Activated CD4-positive, alpha-beta T cell treated with anti-CD3 and anti-CD28 coated beads, Interleukin-2, amount 50 U/mL, for 16 hours (primary cell): Measurements from ENCODE around the gene FAM83G.
"Not testable (repeated sequence)": the region's sequence is repeated elsewhere in the genome, so short reads cannot be mapped to it uniquely, and the experiment has no call there.

Source experiments
- DNase-seq: peaks from one replicate; pipeline ENCODE4 v3.0.0-alpha.2; 2020

Gene FAM83G

DNA sequence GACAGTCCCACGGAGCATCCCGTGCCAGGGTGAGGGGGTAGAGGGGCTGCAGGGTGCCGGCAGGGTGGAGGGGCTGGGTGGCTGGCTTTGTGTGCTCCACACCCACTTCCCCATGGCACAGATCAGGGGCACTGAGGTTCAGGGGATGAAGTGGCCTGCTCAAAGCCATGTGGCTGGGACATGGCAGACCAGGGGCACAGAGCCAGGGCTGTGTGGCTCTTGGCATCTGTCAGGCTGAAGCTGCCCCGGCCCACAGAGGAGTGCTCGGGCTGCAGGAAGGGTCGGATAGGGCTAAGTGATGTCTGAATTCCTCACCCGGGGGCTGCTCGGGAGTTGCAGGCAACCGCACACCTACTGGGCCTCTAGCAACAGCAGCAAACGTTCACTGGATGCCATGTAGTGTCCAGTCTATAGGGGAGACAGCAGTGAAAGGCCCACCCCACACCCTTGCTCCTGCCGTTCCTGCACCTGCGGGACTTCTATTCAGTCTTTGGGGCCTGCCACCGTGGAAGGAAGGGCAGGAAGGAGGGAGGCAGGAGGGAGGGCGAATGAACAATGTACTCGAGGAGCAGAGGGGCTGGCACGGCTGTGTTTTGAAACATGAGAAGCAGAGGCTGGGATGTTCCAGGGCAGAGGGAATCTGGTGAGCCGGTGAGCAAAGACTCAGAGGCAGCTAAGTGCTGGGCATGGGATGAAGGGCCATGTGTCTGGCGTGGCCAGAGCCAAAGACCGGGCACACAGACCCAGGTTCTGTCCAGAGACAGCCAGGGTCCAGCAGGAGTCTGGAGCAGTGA lies 37.5 kb downstream of the FAM83G start:
- no peak for DNase-seq

DNA sequence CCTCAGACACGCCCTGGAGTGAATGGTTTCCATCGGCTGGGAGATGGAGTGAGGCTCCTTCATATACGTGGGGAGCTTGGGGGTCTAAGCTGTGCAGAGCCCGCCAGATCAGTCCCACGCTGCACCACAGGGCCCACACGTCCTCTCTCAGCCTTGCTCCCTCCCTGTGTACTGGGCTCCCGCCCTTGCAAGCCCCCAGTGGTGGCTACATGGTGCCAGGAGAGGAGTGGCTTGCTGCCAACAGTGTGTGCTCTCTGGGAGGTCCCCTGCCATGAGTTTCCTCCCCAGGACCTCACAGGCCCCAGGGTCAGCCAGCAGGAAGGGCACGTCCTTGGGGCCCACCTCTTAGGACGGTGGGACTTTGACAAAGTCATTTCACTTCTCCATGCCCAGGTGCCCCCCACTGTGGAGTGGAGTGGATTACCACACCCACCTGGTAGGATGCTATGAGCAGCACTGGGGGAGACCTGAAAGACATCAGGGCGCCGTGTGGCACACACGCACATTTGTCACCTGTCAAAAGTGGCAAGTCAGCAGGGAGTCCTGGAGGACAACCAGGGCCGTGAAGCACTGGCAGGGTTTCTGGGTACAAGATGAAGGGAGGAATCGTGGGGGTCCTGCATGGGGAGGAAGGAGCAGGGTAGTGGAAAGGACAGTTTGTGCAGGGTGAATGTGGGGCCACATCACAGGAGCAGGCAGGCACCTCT lies 38.9 kb downstream of the FAM83G start:
- DNase-seq = no peak

DNA sequence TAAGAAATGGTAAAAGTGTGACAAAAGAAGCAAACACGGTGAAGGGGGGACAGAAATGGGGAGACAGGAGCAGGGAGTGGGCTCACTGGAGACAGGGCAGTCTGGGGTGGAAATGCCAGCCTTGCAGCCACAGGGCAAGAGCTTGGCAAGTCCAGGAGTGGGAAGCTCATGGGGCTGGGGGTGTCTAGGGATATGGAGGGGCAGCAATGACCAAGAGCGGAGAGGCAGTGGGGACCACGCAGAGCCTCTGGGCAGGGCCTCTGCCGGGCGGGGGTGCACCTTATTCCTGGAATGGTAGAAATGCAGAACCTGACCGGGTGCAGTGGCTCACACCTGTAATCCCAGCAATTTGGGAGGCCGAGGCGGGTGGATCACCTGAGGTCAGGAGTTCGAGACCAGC lies 40.0 kb downstream of the FAM83G start:
- DNase-seq = no peak

DNA sequence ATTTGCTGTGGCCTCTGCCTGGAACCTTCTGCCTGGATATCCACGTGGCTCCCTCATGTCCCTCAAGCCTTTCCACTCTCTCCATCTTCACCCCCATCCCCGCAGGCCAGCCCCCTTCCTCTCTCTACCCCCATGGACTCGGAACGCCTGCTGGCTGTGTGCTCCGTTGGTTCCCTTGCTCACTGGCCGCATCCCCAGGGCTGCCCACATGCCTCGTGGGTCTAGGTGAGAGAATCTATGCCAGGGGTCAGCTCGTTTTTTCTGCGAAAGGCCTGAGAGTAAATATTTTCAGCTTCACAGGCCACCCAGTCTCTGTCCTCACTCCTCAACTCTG lies 40.6 kb downstream of the FAM83G start:
- DNase-seq = no peak

DNA sequence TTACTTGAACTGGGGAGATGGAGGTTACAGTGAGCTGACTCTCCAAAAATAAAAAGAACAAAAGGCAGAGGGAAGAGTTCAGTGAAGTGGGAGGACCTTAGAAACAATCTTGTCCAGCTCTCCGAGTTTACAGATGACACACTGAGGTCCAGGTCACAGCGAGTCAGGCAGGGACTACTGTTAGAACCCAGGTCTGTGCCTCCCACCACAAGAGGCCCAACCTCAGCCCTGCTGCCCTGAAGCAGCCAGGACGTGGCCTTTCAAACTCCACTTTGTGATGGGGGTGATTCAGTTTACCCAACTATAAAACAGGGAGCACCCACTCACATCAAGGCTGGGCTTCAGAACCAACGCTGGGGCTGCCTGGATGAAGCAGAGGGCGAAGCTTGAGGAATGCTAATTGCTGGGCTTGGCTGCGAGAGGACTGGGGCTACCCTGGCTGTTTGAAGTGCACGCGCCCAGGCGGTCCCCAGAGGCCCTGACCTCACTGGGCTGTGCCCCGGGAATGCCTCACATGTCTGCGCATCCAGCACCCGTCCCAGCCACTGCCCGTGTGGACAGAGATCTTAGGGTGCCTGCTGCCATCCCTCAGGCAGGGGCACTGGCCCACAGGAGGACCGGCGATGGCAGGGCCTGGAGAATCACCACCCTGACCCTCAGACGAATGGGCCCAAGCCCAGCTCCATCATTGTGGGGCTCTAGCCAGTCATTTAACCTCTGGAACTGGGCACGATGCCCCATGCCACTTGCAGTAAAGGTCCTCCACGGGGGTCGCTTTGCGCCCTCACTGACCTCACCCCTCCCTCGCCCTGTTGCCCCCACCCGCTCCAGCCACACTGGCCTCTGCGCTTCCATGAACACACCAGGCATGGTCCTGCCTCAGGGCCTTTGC lies 41.2 kb downstream of the FAM83G start:
- no peak for DNase-seq

DNA sequence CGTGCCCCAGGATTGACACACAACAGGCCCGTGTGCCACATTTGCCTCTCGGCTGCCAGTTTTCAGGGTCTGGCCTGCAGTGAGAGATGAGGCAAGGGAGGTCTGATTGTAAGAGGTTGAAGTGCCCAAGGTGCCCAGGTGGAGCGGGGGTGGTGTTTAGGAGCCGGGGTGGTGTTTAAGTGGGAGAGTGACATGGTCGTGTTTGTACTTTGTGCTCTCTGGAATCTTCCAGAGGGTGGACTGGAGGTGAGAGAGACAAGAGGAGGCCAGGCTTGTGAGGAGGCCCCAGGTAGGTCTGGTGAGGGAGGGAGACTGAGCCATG lies 42.1 kb downstream of the FAM83G start:
- DNase-seq = no peak

DNA sequence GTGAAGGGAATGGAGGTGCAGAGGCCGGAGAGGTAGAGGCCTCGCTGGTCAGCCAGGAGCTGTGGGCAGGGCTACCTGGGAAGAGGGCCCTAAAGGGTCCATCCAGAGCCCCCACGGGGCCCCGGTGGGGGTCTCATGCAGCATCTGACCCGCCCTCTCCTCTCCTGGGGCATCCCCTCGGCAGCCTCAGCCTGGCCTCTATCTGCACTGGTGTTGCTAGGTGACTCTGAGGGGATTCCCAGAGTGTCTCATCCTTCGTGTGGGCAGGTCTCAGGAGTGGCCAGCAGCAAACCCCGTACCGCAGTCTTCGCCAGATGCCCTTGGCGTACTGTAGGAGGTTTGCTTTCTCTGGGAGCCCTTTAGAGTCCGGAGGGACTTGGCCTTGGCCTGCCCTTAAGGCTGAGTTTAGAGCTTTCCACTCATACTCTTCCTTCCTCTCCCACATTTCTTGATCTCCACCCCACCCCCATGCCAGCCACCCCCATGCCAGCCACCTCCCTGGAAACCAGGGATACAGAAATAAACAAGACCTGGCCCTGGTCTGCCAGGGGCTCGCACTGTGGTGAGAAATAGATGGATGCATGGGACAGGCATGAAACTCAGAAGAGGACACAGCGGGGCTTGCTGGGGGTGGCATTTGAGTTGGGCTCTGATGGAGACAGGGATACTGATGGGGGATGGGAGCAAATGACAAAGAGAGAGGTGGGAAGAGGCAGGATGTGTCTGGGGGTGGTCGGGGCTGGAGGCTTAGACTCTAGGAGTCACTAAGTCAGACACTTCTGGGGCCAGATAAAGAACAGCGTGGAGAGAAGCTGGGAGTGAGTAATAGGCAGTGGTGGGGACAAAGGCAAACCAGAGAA lies 42.7 kb downstream of the FAM83G start:
- DNase-seq = no peak

DNA sequence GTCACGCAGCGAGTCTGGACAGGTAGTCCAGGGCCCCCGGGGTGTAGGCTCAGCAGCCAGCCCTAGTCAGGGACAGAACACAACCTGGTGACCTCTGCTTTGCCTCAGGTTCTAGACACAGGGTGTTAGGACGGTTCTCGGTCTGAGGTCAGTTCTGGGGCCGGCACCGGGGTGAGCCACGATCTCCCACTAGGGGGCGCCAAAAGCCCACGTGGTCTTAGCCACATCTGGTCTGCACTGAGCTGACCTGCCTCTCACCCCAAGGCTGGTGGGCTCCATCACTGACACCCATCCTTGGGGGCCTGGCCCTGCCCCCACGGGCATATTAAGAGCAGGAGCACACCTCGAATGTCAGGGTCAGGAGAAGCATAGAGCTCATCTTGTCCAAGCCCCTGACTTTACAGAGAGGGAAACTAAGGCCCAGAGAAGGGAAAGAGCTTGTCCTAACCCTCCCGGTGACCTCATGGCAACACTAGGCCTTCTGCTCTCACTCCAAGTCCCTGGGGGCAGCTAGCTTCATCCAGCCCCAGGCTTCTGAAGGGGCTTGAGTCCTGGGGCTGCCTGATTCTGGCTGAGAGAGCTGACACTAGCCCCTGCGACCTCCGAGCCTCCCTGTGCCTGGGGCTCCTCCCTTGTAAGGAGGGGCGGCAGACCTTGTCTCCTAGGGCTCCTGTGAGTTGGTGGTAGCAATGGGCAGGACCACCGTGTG lies 43.6 kb downstream of the FAM83G start:
- peak; percentile 85 for DNase-seq

DNA sequence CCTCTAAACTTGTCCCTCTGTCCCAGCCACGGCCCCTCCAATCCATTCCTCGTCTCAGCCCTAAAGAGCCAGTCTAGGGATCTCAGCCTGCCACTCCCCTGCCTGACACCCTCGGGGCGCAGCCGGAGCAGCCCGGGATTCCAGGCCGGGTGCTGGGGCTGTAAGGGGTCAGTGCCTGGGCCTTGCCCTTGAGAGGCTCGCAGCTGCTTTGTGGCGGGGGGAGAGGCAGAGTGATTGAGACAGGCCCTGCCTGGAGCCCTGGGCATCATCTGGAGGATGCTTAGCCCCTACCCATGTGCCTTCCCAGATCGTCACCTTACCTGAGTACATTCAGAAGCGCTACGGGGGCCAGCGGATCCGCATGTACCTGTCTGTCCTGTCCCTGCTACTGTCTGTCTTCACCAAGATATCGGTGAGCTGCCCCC lies 44.3 kb downstream of the FAM83G start:
- DNase-seq = no peak

DNA sequence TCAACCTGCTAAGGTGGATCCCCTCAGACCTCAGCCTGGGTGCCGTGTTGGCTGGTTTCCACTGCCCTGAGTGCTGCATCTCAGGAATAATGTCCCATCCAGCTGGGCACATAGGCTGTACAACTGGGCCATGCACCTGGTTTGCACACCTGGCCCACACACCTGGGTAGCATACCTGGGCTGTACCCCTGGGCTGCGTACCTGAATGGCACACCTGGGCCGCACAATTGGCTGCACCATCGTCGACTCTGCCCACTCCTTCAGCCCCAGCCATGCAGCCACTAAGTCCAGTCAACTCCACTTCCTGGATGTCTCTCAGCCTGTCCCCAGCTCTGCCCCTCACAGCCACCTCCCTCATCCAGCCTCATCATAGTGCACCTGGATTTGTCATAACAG lies 44.7 kb downstream of the FAM83G start:
- no peak for DNase-seq

DNA sequence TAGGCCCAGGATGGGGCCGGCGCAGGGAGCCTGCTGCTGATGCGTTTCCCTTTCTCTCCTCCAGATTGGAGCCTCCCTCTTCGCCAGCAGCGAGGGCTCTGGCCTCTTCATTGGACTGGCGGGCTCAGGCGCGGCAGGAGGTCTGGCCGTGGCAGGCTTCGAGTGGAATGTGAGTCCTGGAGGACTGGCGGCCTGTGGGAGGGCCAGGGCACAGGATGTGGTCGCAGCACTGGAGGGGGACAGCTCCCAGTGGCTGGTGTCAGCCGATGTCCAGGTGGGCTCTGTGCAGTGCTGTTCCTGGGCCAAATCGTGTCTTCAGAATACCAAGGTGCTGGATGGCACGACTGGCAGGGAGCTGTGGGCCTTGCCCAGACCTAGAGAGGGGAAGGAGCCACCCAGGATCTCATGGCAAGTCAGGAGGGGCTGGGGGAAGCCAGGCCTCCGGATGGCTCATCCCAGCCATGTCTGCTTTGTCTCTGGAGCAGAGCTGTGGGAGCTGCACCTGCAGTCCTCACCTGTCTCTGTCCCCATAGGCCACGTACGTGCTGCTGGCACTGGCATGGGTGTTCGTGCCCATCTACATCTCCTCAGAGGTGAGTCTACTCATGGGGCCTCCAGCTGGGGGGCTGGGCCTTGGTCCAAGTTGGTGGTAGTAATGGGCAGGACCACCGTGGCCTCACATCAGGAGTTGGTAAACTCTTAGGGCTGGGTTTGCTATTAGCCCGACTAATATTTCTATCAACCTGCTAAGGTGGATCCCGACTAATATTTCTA lies 45.3 kb downstream of the FAM83G start:
- DNase-seq = no peak

DNA sequence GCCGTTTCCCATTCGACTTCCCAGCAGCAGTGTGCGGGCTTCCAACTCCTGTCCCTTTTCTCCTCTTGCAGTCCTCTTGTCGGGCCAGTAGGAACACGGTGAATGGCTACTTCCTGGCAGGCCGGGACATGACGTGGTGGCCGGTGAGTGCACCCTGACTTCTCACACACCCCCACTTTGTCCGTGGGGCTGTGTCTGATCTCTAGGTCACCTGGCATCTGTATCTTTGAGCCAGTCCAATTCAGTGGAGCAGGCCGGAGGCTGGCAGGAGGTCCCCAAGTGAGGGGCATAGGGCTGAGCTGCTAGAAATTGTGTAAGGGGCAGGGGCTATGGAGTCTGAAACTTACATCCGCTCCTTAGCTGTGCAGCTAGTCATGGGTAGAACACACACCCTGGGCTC lies 46.0 kb downstream of the FAM83G start:
- DNase-seq = no peak

DNA sequence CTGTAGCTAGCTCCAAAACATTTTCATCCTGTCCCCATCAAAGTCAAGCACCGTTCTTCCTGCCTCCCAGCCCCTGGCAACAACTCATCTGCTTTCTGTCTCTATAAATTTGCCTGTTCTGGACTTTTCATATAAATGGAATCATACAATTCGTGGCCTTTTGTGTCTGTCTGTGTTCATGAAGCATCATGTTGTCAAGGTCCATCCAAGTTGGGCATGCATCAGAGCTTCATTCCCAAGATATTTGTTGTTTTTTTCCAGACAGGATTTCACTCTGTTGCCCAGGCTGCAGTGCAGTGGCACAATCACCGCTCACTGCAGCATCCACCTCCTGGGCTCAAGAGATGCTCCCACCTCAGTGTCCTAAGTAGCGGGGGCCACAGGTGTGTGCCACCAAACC lies 46.7 kb downstream of the FAM83G start:
- DNase-seq = no peak

DNA sequence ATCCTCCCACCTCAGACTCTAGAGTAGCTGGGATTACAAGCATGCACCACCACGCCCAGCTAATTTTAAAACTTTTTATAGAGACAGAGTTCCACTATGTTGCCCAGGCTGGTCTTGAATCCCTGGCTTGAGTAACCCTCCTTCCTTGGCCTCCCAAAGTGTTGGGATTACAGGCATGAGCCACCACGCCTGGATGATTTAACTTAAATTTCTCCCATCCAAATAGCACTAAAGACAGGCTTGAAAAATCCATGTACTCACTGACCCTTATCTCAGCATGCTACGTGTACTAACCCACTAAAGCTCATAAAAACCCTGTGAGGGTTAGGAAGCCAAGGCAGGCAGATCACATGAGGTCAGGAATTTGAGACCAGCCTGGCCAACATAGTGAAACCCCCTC lies 48.0 kb downstream of the FAM83G start:
- DNase-seq = no peak

DNA sequence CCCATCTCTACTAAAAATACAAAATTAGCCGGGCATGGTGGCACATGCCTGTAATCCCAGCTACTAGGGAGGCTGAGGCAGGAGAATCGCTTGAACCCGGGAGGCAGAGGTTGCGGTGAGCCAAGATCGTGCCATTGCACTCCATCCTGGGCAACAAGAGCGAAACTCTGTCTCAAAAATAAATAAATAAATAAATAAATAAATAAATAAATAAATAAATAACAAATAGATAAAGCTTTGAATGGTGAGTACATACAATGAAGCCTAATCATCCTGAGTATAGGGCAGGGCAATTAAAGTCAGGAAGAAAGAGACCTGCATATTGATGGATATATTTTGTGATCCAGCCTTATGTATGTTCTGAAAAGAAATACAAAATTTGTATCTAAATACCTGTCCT lies 48.5 kb downstream of the FAM83G start:
- DNase-seq = not testable (repeated sequence)

DNA sequence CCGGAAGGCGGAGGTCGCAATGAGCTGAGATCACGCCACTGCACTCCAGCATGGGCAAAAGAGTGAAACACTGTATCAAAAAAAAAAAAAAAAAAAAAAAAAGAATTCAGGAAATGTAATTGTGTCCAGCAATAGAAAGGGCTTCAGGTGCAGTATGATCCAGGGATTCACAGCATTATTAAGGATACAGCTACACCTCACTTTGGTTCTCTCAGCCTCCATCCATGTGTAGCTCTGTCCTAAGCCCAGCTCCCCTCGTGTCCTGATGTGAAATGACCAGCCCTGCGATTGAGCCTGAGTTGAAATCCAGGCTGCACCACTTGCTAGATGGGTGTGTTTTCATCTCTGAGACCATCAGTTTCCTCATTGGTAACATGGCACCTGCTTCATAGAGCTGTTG lies 49.6 kb downstream of the FAM83G start:
- no peak for DNase-seq

DNA sequence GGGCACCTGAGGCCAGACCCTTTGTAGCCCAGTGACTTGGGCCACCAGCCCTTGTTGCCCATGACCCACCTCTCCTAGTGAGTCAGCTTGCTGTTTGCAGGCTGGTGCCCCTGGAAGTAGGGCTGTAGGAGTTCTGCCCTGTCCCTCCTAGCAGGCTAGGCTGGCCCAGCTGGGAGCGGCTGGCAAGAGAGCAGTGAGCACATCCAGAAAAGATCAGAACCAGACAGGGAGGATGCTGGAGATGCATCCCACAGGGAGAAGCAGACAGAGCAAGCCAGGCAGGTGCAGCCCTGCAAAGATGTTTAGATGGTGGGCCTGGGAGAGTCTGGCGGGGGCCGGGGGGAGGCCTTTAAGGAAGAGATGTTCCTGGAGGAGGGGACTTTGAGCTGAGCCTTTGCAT lies 50.2 kb downstream of the FAM83G start:
- no peak for DNase-seq

DNA sequence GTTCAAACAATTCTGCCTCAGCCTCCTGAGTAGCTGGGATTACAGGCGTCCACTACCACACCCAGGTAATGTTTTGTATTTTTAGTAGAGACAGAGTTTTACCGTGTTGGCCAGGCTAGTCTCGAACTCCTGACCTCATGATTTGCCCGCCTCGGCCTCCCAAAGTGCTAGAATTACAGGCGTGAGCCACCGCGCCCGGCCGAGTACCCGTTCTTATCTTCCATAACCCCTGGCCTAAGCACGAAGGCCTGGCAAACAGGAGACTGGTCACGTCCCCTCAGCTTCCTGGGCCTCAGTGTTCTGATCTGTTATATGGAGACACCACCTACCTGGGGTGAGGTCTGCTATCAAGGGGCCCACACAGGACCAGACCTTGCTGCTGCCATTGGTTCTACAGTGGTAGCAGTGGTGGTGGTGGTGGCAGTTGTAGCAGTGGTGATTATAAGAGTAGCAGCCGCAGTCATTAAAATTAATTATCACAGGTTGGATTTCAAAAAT lies 51.3 kb downstream of the FAM83G start:
- DNase-seq = no peak

DNA sequence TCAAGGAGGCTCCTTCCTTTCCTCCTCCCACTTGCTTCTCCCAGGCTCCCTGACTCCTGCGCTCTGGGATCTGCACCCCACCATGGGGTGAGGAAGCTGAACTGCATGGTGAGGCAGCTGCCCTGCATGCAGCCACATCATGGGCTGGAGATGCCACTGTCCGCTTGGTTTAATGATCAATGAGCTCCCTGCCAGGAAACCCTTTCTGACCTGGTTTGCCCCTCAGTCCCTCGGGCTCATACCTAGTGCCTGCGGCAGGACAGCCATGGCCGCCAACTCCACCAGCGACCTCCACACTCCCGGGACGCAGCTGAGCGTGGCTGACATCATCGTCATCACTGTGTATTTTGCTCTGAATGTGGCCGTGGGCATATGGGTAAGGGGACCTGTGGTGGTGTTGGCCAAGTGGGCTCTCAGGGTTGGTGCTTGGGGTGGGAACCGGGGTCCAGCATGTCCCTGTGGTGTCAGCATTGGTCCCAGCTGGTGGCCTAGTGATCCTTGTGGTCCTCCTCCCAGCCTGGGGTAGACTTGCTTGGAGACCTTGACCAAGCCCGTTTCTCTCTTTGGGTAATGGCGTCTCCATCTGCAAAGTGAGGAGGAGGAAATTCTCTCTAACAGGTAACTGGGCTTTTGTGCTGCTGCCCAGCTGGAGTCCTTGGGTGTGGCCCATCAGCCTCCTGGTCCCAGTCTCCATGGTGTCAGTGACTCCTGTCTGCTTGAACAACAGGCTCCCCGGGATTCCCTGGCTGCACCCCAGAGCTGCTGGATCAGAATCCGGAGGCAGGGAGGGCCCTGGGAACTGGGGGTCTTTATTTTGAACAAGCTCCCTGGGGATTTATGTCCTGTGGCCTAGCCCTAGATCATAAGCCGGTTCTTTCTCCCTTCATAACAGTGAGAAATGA lies 52.4 kb downstream of the FAM83G start, which contains the start of gene SLC5A10:
TSS of gene SLC5A10 (plus strand) at position 225 of the 902 bp plus-strand sequence. CDS start at position 266, 41 bp downstream.
- DNase-seq = no peak
